SK-N-SH treated with all-trans-retinoic acid at 6 μM for 48 hours (cell line): Measurements from ENCODE around the gene RABGAP1L.

Experiments
- ARNTL ChIP-seq: fragments of 450-650 bp; formaldehyde crosslinking; IDR thresholded peaks from 2 replicates; pipeline ENCODE4 v1.5.0; 2020; ENCODE audit warnings: low read depth, mild to moderate bottlenecking, moderate library complexity, borderline replicate concordance
- BACH2 ChIP-seq: fragments of 250-450 bp; sonication (Bioruptor Pico); IDR thresholded peaks from 2 replicates; pipeline ENCODE4 v1.9.0; 2021; ENCODE audit warnings: mild to moderate bottlenecking, borderline replicate concordance
- PATZ1 ChIP-seq: fragments of 250-450 bp; sonication (Bioruptor Pico); IDR thresholded peaks from 2 replicates; pipeline ENCODE4 v1.8.0; 2020; ENCODE audit warnings: mild to moderate bottlenecking, moderate library complexity, borderline replicate concordance
- SNAI2 ChIP-seq: fragments of 250-450 bp; sonication (Bioruptor Pico); IDR thresholded peaks from 2 replicates; pipeline ENCODE4 v1.5.0; 2020; ENCODE audit warnings: mild to moderate bottlenecking, moderate library complexity
- TSHZ2 ChIP-seq: fragments of 250-450 bp; sonication (Bioruptor Pico); IDR thresholded peaks from 2 replicates; pipeline ENCODE4 v1.5.0; 2020; ENCODE audit warnings: mild to moderate bottlenecking, moderate library complexity

- TF ChIP-seq BACH2 (CRISPR knock-in tag) (no peak), ARNTL (no peak), TSHZ2 (CRISPR knock-in tag) (no peak), SNAI2 (CRISPR knock-in tag) (no peak), PATZ1 (CRISPR knock-in tag) (no peak)
These were observed 413.5 kb downstream of the RABGAP1L start for GRCh38 chr1:174572771-174573170.
